H9 (cell line): ENCODE results near the gene TM4SF5. TPM values are rescaled to one million over a fixed set of nuclear protein-coding genes. Genes with fewer than 3 reads are reported as not detected.

Source experiments
- DNase-seq: peaks from one replicate; pipeline ENCODE4 v3.0.0-alpha.2; 2017
- H2AFZ ChIP-seq: one replicate; pipeline ENCODE4 v1.6.1; 2013; ENCODE audit warnings: mild to moderate bottlenecking, low read length, control low read depth, moderate library complexity
- H2AK5ac ChIP-seq: 2 replicates; pipeline ENCODE4 v1.6.1; 2013; ENCODE audit warnings: low read length, control low read depth, mixed read lengths; ENCODE audit not compliant: insufficient read length
- H2BK120ac ChIP-seq: one replicate; pipeline ENCODE4 v1.6.1; 2013; ENCODE audit warnings: low read depth, mild to moderate bottlenecking, low read length, control low read depth, inconsistent platforms; ENCODE audit not compliant: poor library complexity, severe bottlenecking
- H2BK12ac ChIP-seq: 2 replicates; pipeline ENCODE4 v1.6.1; 2013; ENCODE audit warnings: low read length, control low read depth, mixed read lengths, low read depth; ENCODE audit not compliant: insufficient read length
- H2BK15ac ChIP-seq: 2 replicates; pipeline ENCODE4 v1.6.1; 2013; ENCODE audit warnings: low read depth, low read length, control low read depth
- H2BK20ac ChIP-seq: one replicate; pipeline ENCODE4 v1.6.1; 2013; ENCODE audit warnings: low read depth, mild to moderate bottlenecking, low read length, control low read depth, inconsistent platforms; ENCODE audit not compliant: poor library complexity, severe bottlenecking
- H2BK5ac ChIP-seq: 2 replicates; pipeline ENCODE4 v1.6.1; 2013; ENCODE audit warnings: low read length, control low read depth, mixed read lengths; ENCODE audit not compliant: insufficient read length
- H3K14ac ChIP-seq: 2 replicates; pipeline ENCODE4 v1.6.1; 2013; ENCODE audit warnings: low read length, control low read depth; ENCODE audit not compliant: insufficient read depth
- H3K18ac ChIP-seq: 2 replicates; pipeline ENCODE4 v1.6.1; 2013; ENCODE audit warnings: low read depth, mild to moderate bottlenecking, mixed read lengths, low read length, control low read depth; ENCODE audit not compliant: insufficient read length
- H3K23ac ChIP-seq: 2 replicates; pipeline ENCODE4 v1.6.1; 2013; ENCODE audit warnings: low read length, control low read depth, mixed read lengths, low read depth; ENCODE audit not compliant: insufficient read length
- H3K23me2 ChIP-seq: 2 replicates; pipeline ENCODE4 v1.6.1; 2013; ENCODE audit warnings: low read depth, mild to moderate bottlenecking, mixed read lengths, low read length, control low read depth; ENCODE audit not compliant: insufficient read length, poor library complexity, severe bottlenecking
- H3K27ac ChIP-seq: 2 replicates; pipeline ENCODE4 v1.5.1; 2013; ENCODE audit warnings: low read length, control low read depth, mixed read lengths, low read depth; ENCODE audit not compliant: insufficient read length
- H3K27me3 ChIP-seq: 2 replicates; pipeline ENCODE4 v1.6.1; 2013; ENCODE audit warnings: low read length, control low read depth, inconsistent platforms; ENCODE audit not compliant: insufficient read depth
- H3K4ac ChIP-seq: 2 replicates; pipeline ENCODE4 v1.6.1; 2013; ENCODE audit warnings: low read depth, mild to moderate bottlenecking, control low read depth, inconsistent platforms, low read length, moderate library complexity
- H3K4me1 ChIP-seq: 2 replicates; pipeline ENCODE4 v1.6.1; 2013; ENCODE audit warnings: low read length, control low read depth, inconsistent platforms; ENCODE audit not compliant: insufficient read depth
- H3K4me2 ChIP-seq: 2 replicates; pipeline ENCODE4 v1.6.1; 2013; ENCODE audit warnings: low read length, control low read depth, mixed read lengths; ENCODE audit not compliant: insufficient read length, insufficient read depth
- H3K56ac ChIP-seq: 2 replicates; pipeline ENCODE4 v1.6.1; 2013; ENCODE audit warnings: low read depth, mild to moderate bottlenecking, mixed read lengths, low read length, control low read depth; ENCODE audit not compliant: insufficient read length
- H3K79me1 ChIP-seq: 2 replicates; pipeline ENCODE4 v1.6.1; 2013; ENCODE audit warnings: low read depth, mild to moderate bottlenecking, moderate library complexity, low read length, control low read depth, inconsistent platforms; ENCODE audit not compliant: insufficient read depth, poor library complexity, severe bottlenecking
- H3K79me2 ChIP-seq: 2 replicates; pipeline ENCODE4 v1.6.1; 2013; ENCODE audit warnings: low read length, control low read depth, inconsistent platforms; ENCODE audit not compliant: insufficient read depth
- H3K9ac ChIP-seq: 2 replicates; pipeline ENCODE4 v1.6.1; 2013; ENCODE audit warnings: low read length, control low read depth, mixed read lengths; ENCODE audit not compliant: insufficient read length; ENCODE audit errors: extremely low read depth
- H3K9me3 ChIP-seq: one replicate; pipeline ENCODE4 v1.6.1; 2013; ENCODE audit warnings: low read depth, low read length, inconsistent platforms; ENCODE audit not compliant: control insufficient read depth
- H3T11ph ChIP-seq: one replicate; pipeline ENCODE4 v1.6.1; 2013; ENCODE audit warnings: mild to moderate bottlenecking, low read length, control low read depth, inconsistent platforms
- H4K20me1 ChIP-seq: one replicate; pipeline ENCODE4 v1.6.1; 2013; ENCODE audit not compliant: control insufficient read depth, insufficient read length, insufficient read depth
- H4K5ac ChIP-seq: 2 replicates; pipeline ENCODE4 v1.6.1; 2013; ENCODE audit warnings: low read depth, mild to moderate bottlenecking, mixed read lengths, low read length, control low read depth; ENCODE audit not compliant: insufficient read length
- H4K8ac ChIP-seq: replicated peaks from 2 replicates; pipeline ENCODE4 v1.6.1; 2013; ENCODE audit warnings: low read length, control low read depth, mixed read lengths, low read depth; ENCODE audit not compliant: insufficient read length
- H4K91ac ChIP-seq: 2 replicates; pipeline ENCODE4 v1.6.1; 2013; ENCODE audit warnings: low read depth, mild to moderate bottlenecking, moderate library complexity, mixed read lengths, low read length, control low read depth; ENCODE audit not compliant: insufficient read length
- H3K27ac Mint-ChIP-seq, 3 experiments: 2 replicates in 2 of 3; 3 replicates in 1 of 3; pipeline ENCODE4 v1.8.0; 2020 to 2021; ENCODE audit warnings: mixed read lengths in 3 of 3, mild to moderate bottlenecking in 1 of 3, moderate library complexity in 1 of 3
- H3K27me3 Mint-ChIP-seq: 2 replicates; pipeline ENCODE4 v1.8.0; 2021; ENCODE audit warnings: low read depth, mild to moderate bottlenecking, moderate library complexity, mixed read lengths
- H3K36me3 Mint-ChIP-seq, 3 experiments: 2 replicates in 2 of 3; 3 replicates in 1 of 3; pipeline ENCODE4 v1.8.0; 2020 to 2021; ENCODE audit warnings: low read depth in 3 of 3, mixed read lengths in 3 of 3; ENCODE audit not compliant: insufficient read depth in 1 of 3
- H3K4me1 Mint-ChIP-seq, 2 experiments: 2 replicates each; pipeline ENCODE4 v1.8.0; 2020; ENCODE audit warnings: mixed read lengths in 2 of 2
- H3K4me3 Mint-ChIP-seq, 2 experiments: 2 replicates in 1 of 2; 3 replicates in 1 of 2; pipeline ENCODE4 v1.8.0; 2020 to 2021; ENCODE audit warnings: mild to moderate bottlenecking in 2 of 2, mixed read lengths in 2 of 2, moderate library complexity in 1 of 2
- H3K9me3 Mint-ChIP-seq, 2 experiments: 2 replicates in 1 of 2; 3 replicates in 1 of 2; pipeline ENCODE4 v1.8.0; 2020; ENCODE audit warnings: mild to moderate bottlenecking in 2 of 2, mixed read lengths in 2 of 2, moderate library complexity in 1 of 2
- CTCF ChIP-seq: fragments of 200-600 bp; sonication (generic); conservative IDR thresholded peaks from 3 replicates; pipeline ENCODE4 v1.8.0; 2021; ENCODE audit warnings: antibody characterized with exemption, mild to moderate bottlenecking
- WGBS: extraction: QIAGEN DNeasy Blood & Tissue Kit; methylation state at CpG from one replicate; pipeline ENCODE4 v1.1.7; 2013; ENCODE audit warnings: missing lambda C conversion rate, low lambda C conversion rate, mixed read lengths; ENCODE audit not compliant: insufficient read length; ENCODE audit errors: extremely low coverage; 5-methylcytosine and 5-hydroxymethylcytosine counted together
- total RNA-seq: library from RNA; stranded (reverse); gene quantifications from 2 replicates; pipeline ENCODE4 v1.2.1, GENCODE V29; 2021

Gene TM4SF5
- total RNA-seq, 1 experiment from 2014 or later: not detected

GRCh38 chr17:4786106-4786511 lies 14.4 kb downstream of the TM4SF5 start, which contains the start of gene VMO1:
Gene VMO1 (minus strand): TSS chr17:4786364. CDS start chr17:4786352, 12 bp downstream.
- peak; percentile 56 for DNase-seq
- Histone ChIP-seq H3K4ac (no peak within 1 kb of the TSS), H3K9me3 (no peaks in the 10 kb centered on the region), H3K23ac (no peak within 1 kb of the TSS), H3K4me1 (peaks cover 2% of the 10 kb centered on the region; the same call in 1 of the 2 replicates), H2BK5ac (no peak within 1 kb of the TSS), H4K20me1 (peaks cover 3% of the 10 kb centered on the region), H3K14ac (no peak within 1 kb of the TSS; the same call in 1 of the 2 replicates), H2BK15ac (no peak within 1 kb of the TSS), H3K79me2 (no peaks in the 10 kb centered on the region), H4K5ac (no peak within 1 kb of the TSS), H4K91ac (no peak within 1 kb of the TSS), H2BK12ac (no peak within 1 kb of the TSS), H2AK5ac (no peak within 1 kb of the TSS), H3K27ac (no peak within 1 kb of the TSS), H3T11ph (no peak within 1 kb of the TSS), H3K4me2 (peak within 1 kb of the TSS; percentile 11), H3K56ac (no peak within 1 kb of the TSS), H3K79me1 (no peaks in the 10 kb centered on the region), H3K9ac (no peak within 1 kb of the TSS), H2BK20ac (no peak within 1 kb of the TSS), H2BK120ac (no peak within 1 kb of the TSS), H3K23me2 (peaks cover 17% of the 10 kb centered on the region), H3K27me3 (peaks cover 51% of the 10 kb centered on the region), H3K18ac (peak within 1 kb of the TSS; percentile 11), H4K8ac (no peak within 1 kb of the TSS), H2AFZ (no peak within 1 kb of the TSS)
- no peaks in the 10 kb centered on the region; a peak in 1 of 5 replicates for H3K9me3 Mint-ChIP-seq
- peaks cover 84% of the 10 kb centered on the region for H3K27me3 Mint-ChIP-seq
- TF ChIP-seq CTCF: no peak
- H3K4me1 Mint-ChIP-seq: peaks cover 29 to 39% of the 10 kb centered on the region in 2 experiments
- H3K4me3 Mint-ChIP-seq: peak within 1 kb of the TSS in 1 of 2 experiments; percentile 42; a peak in 1 of 5 replicates
- WGBS: no CpG with 5 or more reads among the region's 24 CpGs
- no peaks in the 10 kb centered on the region; a peak in 1 of 7 replicates for H3K36me3 Mint-ChIP-seq
- H3K27ac Mint-ChIP-seq: peak within 1 kb of the TSS in 1 of 3 experiments; percentile 26; a peak in 1 of 7 replicates
